OCI-LY1 (cell line): ENCODE measurements around the gene TRRAP.

ENCODE experiments used
- CTCF ChIP-seq: fragments of 200-600 bp; sonication (generic), shearing (Covaris generic); IDR thresholded peaks from 2 replicates; pipeline ENCODE4 v1.5.1; 2017; ENCODE audit warnings: mild to moderate bottlenecking, antibody characterized with exemption, low read length, moderate library complexity, mixed read lengths
- EZH2 ChIP-seq: fragments of 200-600 bp; sonication (generic), shearing (Covaris generic); IDR thresholded peaks from 2 replicates; pipeline ENCODE4 v1.8.0; 2017; ENCODE audit warnings: borderline replicate concordance, mixed run types, mild to moderate bottlenecking, antibody characterized with exemption, low read length, moderate library complexity, mixed read lengths

GRCh38 chr7:98935811-98936210, 57.5 kb downstream of the TRRAP start:
- TF ChIP-seq CTCF (no peak), EZH2 (no peak)
